Measurements from ENCODE around the gene TWIST1. TPM values are rescaled to one million over a fixed set of nuclear protein-coding genes. Genes with fewer than 3 reads are reported as not detected.
A peak's percentile ranks its signal among the peaks of the same experiment; 100 is the strongest.

TWIST1 gene
- total RNA-seq, 1 experiment from 2014 or later: not detected

GRCh38 chr7:19146699-19147098 lies 29.3 kb upstream of the TWIST1 start:
- DNase-seq (ENCODE audit: low read depth, low spot score) (no peak), ATAC-seq (no peak)
- Histone ChIP-seq H3K9me3 (ENCODE audit: control insufficient read depth, insufficient read depth, low read depth, low read length) (no peaks in the 10 kb centered on the region), H3K4me1 (ENCODE audit: control insufficient read depth, insufficient read depth, low read length) (no peaks in the 10 kb centered on the region), H3K27me3 (ENCODE audit: control insufficient read depth, insufficient read depth, low read length) (no peaks in the 10 kb centered on the region), H3K4me3 (ENCODE audit: low read depth in 2 of 2, low read length in 2 of 2) (no peak overlapping the region), H3K27ac (ENCODE audit: low read length) (no peak overlapping the region), H3K36me3 (ENCODE audit: control insufficient read depth, insufficient read depth, low read length) (no peaks in the 10 kb centered on the region)
- ChIA-PET CTCF (no interaction called here), POLR2A (no interaction called here)
- in situ Hi-C loops (cut with HindIII; ENCODE audit: low pct_unique_long_range_greater_than_20kb, low sequenced_read_pairs) (no loop called here), intact Hi-C loops (cut with micrococcal nuclease; ENCODE audit: unreplicated experiment) (no loop called here)
- BruUV-seq (replicated peaks): no TSS peak
- TF ChIP-seq REST (IDR thresholded peaks at IDR 0.05; ENCODE audit: insufficient read depth in 1 of 2, low read depth in 2 of 2, low read length in 1 of 2) (peak; percentile 67 to 87; a peak in 3 of 4 replicates), SIN3A (IDR thresholded peaks at IDR 0.05; ENCODE audit: borderline replicate concordance, insufficient read depth, low read depth, low read length) (no peak), CTCF (IDR thresholded peaks at IDR 0.05) (no peak), TCF7L2 (IDR thresholded peaks at IDR 0.05; ENCODE audit: low read depth, low read length) (no peak), POLR2AphosphoS5 (IDR thresholded peaks at IDR 0.05; ENCODE audit: low read depth, low read length) (no peak)

GRCh38 chr7:19145434-19146115 lies 28.1 kb upstream of the TWIST1 start:
- ChIA-PET POLR2A (no interaction called here), CTCF (interaction anchor here (0.6 kb wide), 1 partner anchor 793 kb away, joined by 3 read pairs; no protein-coding TSS in a partner anchor)
- H3K27ac ChIP-seq (ENCODE audit: low read length): no peak overlapping the region
- H3K4me3 ChIP-seq (ENCODE audit: low read depth in 2 of 2, low read length in 2 of 2): no peak overlapping the region
- H3K27me3 ChIP-seq (ENCODE audit: control insufficient read depth, insufficient read depth, low read length): no peaks in the 10 kb centered on the region
- DNase-seq (ENCODE audit: low read depth, low spot score): no peak
- no peaks in the 10 kb centered on the region for H3K9me3 ChIP-seq (ENCODE audit: control insufficient read depth, insufficient read depth, low read depth, low read length)
- no peaks in the 10 kb centered on the region for H3K36me3 ChIP-seq (ENCODE audit: control insufficient read depth, insufficient read depth, low read length)
- no peaks in the 10 kb centered on the region for H3K4me1 ChIP-seq (ENCODE audit: control insufficient read depth, insufficient read depth, low read length)
- intact Hi-C loops (cut with micrococcal nuclease; ENCODE audit: unreplicated experiment) (no loop called here), in situ Hi-C loops (cut with HindIII; ENCODE audit: low pct_unique_long_range_greater_than_20kb, low sequenced_read_pairs) (no loop called here)
- no TSS peak for BruUV-seq (replicated peaks)
- no peak for ATAC-seq
- TF ChIP-seq POLR2AphosphoS5 (IDR thresholded peaks at IDR 0.05; ENCODE audit: low read depth, low read length): no peak
- no peak for TF ChIP-seq CTCF (IDR thresholded peaks at IDR 0.05)
- no peak for TF ChIP-seq REST (IDR thresholded peaks at IDR 0.05; ENCODE audit: insufficient read depth in 1 of 2, low read depth in 2 of 2, low read length in 1 of 2)
